Measurements from ENCODE around the gene RPL18.

DNA sequence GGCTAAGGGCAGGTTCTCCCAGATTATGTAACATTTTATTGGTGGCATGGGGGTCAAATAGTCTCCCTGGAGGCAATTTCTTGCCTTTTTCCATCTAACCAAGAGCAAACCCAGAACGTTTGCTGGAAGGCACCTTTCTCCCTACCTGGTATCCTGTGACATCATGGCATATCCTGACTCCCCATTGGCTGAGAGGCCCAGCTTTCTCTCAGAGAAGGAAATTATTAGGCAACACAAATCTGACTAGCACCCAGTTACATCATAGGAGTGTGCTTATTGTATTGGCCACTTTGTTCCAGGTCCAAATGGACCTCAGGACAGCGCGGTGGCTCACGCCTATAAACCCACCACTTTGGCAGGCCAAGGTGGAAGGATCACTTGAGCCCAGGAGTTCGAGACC lies 40.8 kb upstream of the RPL18 start:
- TF ChIP-seq, protein P1, sequence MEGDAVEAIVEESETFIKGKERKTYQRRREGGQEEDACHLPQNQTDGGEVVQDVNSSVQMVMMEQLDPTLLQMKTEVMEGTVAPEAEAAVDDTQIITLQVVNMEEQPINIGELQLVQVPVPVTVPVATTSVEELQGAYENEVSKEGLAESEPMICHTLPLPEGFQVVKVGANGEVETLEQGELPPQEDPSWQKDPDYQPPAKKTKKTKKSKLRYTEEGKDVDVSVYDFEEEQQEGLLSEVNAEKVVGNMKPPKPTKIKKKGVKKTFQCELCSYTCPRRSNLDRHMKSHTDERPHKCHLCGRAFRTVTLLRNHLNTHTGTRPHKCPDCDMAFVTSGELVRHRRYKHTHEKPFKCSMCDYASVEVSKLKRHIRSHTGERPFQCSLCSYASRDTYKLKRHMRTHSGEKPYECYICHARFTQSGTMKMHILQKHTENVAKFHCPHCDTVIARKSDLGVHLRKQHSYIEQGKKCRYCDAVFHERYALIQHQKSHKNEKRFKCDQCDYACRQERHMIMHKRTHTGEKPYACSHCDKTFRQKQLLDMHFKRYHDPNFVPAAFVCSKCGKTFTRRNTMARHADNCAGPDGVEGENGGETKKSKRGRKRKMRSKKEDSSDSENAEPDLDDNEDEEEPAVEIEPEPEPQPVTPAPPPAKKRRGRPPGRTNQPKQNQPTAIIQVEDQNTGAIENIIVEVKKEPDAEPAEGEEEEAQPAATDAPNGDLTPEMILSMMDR (conservative IDR thresholded peaks at IDR 0.05; ENCODE audit: low read length): no peak
- TF ChIP-seq EZH2phosphoT487 (IDR thresholded peaks at IDR 0.05; ENCODE audit: borderline replicate concordance): no peak
